NB4 (cell line): ENCODE data around the gene HEXIM2.

ENCODE experiments used
- CTCF ChIP-seq: IDR thresholded peaks from one replicate; pipeline ENCODE4 v1.5.1; 2012; ENCODE audit warnings: low read depth, low read length
- MYC ChIP-seq: IDR thresholded peaks from 2 replicates; pipeline ENCODE4 v1.6.1; 2011; ENCODE audit warnings: low read depth, low read length
- POLR2A ChIP-seq: IDR thresholded peaks from 2 replicates; pipeline ENCODE4 v1.6.1; 2011; ENCODE audit warnings: mild to moderate bottlenecking; ENCODE audit not compliant: insufficient read length; ENCODE audit errors: extremely low read depth
- TF ChIP-seq, protein P1 (sequence below): IDR thresholded peaks from 2 replicates; pipeline ENCODE4 v1.6.1; 2011; ENCODE audit warnings: low read depth, low read length

DNA sequence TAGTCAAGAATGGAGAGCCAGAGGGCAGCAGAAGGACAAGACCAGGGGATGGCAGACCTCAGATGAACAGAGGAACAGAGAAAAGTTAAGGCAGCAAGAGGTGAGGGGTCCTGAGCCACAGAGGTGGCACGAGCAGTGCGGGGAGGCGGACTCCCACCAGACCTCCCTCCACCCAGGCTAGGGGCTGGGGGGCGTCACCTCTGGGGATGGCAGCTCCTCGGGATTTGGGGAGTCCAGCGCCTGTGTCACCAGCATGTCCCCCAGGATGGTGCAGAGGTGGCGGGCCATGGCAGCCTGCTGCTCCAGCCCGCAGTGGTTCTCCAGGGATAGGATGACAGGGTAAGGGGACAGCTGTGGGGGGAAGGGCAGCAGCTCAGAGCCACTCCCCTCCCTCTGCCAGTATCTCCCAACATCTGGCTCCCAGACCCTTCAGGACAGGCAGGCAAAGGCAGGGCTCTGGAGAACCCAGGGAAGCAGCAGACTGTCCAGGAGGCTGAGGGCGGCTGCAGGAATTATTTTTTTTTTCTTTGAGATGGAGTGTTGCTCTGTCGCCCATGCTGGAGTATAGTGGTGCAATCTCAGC, 45.1 kb upstream of the HEXIM2 start:
- no peak for TF ChIP-seq CTCF
- TF ChIP-seq, protein P1, sequence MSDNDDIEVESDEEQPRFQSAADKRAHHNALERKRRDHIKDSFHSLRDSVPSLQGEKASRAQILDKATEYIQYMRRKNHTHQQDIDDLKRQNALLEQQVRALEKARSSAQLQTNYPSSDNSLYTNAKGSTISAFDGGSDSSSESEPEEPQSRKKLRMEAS = no peak
- no peak for TF ChIP-seq POLR2A
- no peak for TF ChIP-seq MYC
